ENCODE data around the gene CSKMT. TPM values are rescaled to one million over a fixed set of nuclear protein-coding genes. Genes with fewer than 3 reads are reported as not detected.
"Not testable (repeated sequence)": the region's sequence is repeated elsewhere in the genome, so short reads cannot be mapped to it uniquely, and the experiment has no call there.

Gene CSKMT
- total RNA-seq, 1 donor from 2014 or later, result 5.8 TPM

DNA sequence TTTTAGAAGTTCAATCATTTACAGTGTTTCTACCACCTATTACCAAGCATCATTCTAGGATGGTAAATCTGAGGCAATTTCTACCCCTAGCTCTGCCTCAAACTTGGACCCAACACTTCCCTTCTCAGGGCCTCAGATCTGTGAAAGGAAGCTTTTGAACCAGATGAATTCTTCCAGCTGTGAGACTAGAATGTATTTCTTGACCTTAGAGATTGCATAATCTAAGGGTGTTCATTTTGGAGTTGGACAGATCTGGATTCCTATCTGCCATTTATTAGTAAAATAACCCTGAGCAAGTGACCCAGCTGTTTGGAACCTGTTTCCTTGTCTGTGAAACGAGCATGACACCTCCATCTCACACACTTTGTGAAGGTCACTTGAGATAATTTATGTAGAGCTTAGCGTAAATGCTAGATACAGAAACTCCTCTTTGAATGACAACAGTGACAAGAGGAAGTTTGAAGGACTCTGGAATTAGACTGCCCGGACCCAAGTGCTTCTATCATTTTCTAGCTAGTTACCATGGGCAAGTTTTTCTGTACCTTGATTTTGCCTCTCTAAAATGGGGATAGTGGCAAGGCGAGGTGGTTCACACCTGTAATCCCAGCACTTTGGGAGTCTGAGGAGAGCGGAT is 8.2 kb upstream of the CSKMT start:
- no peak for DNase-seq

DNA sequence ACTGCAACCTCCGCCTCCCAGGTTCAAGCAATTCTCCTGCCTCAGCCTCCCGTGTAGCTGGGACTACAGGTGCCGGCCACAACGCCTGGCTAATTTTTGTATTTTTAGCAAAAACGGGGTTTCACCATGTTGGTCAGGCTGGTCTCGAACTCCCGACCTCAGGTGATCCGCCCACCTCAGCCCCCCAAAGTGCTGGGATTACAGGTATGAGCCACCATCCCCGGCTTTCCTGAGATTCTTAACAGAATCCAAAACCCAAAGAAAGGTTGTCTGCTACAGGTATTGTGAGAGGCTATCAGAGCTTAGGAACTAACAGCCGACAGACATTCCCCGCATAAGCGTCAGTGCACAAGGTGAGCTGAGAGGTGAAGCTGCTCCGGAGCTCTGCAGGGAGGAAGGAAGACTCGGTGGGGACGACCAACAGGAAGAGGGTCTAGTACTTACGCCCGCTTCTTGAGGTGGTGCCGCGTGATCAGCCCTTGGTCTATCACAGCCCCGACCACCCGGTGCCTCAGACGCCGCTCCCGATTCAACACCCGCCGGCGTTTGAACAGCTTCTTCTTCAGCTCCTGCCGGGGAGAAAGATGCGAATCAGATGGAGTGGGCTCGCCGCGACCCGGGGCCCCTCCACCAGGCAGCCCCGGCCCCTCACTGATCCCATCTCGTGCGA is 572 bp upstream of the CSKMT start:
- DNase-seq, result peak; percentile 57

DNA sequence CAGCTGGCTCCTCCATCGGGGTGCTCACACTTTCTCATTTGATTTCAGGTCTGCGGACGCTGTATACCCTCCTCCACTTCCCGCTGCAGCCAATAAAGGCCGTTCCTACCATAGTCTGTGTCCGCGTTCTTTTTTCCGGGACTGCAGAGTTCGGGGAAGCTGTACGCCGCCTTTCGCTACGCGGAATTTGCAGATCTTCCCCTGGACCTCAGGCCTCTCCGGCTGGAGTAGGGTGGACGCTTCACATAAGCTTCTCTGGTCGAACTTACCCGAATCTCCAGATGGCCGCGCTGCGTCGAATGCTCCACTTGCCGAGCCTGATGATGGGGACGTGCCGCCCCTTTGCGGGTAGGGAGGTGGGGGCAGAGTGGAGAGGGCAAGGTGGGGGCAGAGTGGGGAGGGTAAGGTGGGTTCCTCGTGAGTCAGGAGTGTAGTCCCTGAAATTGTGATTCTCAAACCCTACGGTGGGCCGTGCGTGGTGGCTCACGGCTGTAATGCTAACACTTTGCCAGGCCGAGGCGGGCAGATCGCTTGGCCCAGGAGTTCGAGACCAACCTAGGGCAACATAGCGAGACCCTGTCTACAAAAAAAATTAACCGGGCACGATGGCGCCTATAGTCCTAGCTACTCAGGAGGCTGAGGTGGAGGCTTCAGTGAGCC is 617 bp downstream of the CSKMT start:
- peak; percentile 77 for DNase-seq

DNA sequence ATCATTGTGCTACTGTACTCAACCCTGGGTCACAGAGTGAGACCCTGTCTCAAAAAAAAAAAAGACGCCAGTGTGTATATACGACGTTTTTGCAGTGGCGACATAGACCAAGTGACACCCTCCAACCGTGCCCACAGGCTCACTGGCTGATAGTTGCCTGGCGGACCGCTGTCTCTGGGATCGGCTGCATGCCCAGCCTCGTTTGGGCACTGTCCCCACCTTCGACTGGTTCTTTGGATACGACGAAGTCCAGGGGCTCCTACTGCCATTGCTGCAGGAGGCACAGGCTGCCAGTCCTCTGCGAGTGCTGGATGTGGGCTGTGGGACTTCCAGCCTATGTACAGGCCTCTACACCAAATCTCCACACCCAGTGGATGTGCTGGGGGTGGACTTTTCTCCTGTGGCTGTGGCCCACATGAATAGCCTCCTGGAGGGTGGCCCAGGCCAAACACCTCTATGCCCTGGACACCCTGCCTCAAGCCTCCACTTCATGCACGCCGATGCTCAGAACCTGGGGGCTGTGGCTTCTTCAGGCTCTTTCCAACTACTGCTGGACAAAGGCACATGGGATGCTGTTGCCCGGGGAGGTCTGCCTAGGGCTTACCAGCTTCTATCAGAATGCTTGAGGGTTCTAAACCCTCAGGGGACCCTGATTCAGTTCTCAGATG is 1.3 kb downstream of the CSKMT start:
- no peak for DNase-seq

DNA sequence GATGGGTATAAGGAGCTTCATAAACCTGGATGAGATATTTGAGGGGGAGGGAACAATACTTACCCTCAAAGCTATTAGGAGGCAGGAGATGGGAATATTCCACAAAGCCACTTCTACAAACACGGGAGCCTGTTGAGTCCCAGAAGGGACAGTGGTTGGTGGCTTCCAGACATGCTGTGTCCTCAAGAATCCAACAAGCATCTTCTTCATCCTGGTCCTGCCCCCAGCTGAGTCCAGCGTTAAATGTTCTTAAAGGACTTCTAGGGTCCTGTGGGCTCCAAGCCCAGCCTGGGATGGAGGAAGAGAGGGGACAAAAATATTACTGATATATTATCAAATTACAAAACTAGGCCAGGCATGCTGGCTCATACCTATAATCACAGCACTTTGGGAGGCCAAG is 2.3 kb downstream of the CSKMT start:
- DNase-seq, result no peak

DNA sequence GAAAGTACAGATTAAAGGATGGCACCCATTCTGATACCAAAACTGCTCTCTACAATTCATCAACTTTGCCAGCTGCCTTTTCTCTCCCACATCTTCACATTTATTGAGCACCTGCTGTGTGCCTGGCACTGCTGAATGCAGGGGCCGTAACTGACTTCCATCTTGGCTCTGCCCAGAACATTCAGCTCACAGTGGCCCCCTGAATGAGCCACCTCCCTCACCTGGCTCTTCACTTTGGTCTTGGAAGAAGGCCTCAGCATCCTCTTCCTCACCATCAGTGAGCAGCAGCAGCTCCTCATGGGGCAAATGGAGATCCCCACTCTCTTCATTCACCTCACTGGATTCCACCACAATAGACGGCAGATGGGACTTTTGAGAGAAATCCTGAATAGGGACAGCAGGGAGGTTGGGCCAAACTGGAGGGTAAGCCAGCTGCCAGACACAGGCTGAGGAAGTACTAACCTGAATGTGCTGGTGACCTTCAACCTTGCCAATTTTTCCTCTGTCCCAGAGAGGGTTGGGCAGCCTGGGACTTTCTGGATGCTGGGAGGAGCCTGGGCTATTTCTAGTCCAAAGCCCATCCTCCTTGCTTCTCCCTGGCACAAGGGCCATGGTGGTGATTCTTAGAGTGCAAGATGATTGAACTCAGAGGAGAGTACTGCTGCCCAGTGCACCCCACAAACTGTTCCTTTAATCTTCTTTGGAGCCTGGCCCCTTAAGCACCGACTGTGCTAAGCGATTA is 4.5 kb downstream of the CSKMT start:
- DNase-seq, result no peak

DNA sequence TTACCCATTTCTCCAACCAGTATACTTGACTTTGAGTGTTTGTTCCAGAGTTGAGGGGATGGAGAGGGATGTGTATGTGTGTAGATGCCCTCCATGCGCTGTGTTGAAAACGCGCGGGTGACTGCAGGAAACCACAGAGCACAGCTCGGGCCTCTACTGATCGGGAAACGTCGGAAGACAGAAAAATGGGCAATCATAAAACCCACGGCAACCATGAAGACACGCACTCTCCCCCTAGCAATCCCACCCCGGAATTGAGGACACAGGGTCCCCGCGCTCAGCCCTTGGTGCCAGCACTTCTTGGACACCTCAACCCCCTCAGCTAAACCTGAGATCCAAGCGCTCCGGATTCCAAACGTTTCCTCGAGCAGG is 6.1 kb downstream of the CSKMT start:
- DNase-seq, result no peak

DNA sequence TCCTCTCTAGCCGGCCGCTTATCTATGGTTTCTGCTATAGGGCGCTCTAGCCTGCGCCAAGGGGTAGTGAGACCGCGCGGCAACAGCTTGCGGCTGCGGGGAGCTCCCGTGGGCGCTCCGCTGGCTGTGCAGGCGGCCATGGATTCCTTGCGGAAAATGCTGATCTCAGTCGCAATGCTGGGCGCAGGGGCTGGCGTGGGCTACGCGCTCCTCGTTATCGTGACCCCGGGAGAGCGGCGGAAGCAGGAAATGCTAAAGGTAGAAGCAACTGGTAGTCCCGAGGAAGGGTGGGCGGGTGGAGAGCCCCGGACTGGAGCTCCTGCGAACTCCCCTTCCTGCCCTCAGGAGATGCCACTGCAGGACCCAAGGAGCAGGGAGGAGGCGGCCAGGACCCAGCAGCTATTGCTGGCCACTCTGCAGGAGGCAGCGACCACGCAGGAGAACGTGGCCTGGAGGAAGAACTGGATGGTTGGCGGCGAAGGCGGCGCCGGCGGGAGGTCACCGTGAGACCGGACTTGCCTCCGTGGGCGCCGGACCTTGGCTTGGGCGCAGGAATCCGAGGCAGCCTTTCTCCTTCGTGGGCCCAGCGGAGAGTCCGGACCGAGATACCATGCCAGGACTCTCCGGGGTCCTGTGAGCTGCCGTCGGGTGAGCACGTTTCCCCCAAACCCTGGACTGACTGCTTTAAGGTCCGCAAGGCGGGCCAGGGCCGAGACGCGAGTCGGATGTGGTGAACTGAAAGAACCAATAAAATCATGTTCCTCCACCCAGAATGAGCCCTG is 6.7 kb downstream of the CSKMT start, which contains the start of the genes LBHD1 and UQCC3:
Gene LBHD1 (minus strand): TSS at position 660 of the 782 bp plus-strand sequence. CDS start 2,236 bp downstream, outside the sequence.
Gene UQCC3 (plus strand): TSS at position 66 of the 782 bp plus-strand sequence. CDS start 73 bp downstream, at position 139.
- peak; percentile 91 for DNase-seq

DNA sequence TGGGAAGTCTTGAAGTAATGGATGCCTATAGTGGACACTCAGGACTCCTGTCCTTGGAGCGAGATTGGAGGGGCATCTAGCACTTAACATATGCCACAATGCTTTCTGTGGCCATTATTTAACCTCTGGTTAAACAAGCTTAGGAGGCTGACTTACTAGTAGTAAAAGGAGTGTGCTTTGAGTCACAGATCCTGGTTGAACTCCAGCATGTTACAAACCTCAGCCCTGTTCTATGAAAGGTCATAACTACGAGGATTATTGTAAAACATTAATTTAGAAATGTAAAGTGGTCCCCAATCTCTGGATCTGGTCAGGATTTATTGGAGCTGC is 8.0 kb downstream of the CSKMT start:
- DNase-seq, result no peak

DNA sequence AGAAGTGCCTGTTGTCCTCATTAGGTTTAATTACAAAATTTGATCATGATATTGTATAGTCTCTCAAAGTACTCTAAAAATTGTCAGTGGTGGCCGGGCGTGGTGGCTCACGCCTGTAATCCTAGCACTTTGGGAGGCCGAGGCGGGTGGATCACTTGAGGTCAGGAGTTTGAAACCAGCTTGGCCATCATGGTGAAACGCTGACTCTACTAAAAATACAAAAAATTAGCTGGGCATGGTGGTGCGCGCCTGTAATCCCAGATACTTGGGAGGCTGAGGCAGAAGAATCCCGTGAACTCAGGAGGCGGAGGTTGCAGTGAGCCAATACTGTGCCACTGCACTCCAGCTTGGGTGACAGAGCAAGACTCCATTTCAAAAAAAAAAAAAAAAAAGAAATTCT is 10.3 kb downstream of the CSKMT start:
- not testable (repeated sequence) for DNase-seq

DNA sequence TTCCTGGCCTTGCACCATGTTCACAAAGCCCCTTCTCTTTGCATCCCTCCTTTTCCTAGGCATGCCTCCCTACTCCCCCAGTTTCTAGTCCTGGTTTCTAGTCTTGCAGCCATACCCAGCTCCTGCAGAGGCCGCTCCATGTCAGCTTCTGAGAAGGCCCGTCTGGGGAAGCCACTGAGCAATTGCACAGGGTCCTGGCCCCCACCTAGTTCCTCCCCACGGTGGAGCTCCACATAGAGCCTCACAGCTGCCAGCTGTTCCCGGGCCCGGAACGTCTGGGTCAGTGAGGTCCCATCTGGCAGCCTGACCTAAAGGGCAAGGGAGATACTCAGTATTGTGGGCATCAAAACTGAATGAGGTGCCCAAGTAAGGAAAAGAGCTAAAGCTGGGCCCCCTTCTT is 11.6 kb downstream of the CSKMT start:
- no peak for DNase-seq

DNA sequence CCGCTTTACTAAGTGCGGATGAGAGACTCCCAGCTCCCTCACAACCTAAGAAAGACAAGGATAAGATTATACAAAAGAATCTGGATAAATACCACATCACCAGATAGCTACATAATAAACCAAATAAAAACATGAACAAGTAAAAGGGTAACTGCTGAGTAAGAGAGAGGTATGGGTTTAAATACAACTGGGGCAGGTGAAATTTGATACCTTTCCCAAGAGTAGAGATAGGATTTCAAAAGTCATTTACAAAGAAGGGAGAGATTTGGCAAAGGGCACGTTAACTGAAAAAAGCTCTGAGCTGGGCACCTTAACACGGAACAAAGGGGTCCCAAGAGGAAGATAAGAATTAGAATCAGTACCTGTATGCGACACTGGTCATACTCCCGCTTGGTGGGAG is 12.0 kb downstream of the CSKMT start:
- DNase-seq, result no peak

DNA sequence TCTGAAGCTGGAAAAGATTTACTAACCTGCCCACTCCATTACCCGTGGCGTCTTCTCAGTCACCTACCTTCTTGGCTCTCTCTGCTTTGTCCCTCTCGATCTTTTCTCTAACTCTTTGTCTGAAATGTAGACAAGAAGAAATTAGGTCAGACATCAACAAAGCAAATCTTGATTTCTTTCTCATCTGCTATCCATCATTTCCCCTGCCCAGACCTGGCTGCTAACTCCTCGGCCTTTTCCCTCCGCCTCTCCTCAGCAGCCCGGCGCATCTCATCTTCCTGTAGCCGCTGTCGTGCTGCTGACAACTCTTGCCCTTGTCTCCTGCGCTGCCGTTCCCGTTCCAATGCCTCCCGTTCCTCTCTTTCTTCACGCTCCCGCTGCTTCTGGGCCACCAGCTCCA is 12.6 kb downstream of the CSKMT start:
- DNase-seq, result no peak

DNA sequence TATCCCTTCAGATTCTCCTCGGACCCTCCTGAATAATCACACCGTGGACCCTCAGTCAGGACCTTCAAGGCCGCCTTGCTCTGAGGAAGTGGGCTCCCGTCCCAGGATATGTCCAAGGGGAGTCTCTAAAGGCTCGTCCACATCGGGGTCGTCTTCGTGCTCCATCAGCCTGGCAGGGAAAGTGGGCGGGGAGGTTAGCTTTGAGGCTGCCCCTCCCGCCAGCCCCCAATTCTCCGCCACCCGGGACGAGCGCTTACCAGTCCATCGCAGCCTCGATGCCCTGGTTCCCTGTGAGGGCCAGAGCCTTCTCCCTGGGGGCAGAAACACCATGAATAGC is 13.3 kb downstream of the CSKMT start:
- DNase-seq, result no peak

DNA sequence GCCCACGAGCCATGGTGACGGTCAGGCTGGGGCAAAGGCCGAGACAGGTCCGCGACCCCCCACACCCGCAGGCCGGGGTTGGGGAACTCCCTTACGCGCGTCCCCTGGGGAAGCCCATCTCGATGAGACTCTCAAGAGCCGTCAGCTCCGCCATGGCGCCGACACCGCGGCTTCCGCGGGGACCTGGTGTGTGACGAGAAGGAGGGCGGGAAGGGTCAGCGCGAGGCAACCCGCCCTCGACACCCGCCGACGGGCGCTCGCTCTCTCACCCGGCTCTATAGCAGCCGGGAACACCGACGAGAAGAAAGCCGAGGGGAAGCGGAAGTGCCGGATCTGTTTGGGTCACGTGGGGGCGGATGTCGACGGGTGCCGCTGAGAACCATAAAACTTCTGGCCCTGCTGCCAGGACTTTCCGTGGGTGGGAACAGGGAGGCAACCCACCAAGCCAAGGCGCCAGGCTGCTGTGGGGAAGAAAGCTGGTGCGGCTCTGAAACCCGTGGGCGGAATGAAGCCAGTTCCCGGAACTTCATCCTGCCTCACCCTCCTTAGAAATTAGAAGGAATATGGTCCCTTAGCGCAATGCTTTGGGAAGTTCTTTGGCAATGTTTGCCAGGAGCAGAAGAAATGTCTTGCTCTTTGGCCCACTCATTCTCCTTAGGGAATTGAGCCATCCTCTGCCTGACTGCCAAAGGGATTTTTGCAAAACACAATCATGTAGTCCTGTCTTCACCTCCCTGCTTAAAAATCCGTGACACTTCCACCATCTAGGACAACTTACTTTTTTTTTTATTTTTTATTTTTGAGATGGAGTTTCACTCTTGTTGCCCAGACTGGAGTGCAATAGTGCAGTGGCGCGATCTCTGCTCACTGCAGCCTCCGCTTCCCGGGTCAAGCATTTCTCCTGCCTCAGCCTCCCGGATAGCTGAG is 13.9 kb downstream of the CSKMT start, which contains the start of gene UBXN1:
Gene UBXN1 (minus strand): TSS at position 304 of the 927 bp plus-strand sequence. CDS start 150 bp downstream, at position 154.
- DNase-seq, result peak; percentile 93

DNA sequence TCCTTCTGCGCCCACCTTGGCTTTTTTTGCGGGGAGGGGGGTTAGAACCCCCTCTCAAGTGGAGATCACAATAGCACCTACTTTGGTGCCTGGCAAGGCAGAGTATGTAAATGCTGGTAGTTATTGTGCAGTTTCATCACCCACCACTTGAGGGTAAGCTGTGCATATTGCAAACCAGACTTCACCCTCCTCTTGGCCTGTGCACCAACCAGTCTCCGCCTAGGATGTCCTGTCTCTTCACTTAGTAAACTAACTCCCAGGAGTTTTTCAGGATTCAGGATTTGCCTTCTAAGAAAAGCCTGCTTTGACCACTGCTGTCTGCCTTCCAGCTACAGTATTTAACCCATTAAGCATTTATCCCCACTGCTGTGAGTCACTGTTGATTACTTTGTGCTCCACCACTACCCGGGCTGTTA is 15.7 kb downstream of the CSKMT start:
- peak; percentile 88 for DNase-seq

DNA sequence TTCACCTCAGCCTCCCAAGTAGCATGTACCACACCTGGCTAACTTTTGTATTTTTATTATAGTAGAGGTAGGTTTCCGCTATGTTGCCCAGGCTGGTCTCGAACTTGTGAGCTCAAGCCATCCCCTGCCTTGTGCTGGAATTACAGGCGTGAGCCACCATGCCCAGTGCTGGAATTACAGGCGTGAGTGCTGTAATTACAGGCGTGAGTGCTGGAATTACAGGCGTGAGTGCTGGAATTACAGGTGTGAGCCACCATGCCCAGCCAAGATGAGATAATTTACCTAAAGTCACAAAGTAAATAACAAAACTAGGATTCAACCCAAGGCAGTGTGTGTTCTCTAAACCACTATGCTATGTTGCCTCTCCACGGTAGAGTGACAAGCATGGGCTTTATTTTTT is 17.4 kb downstream of the CSKMT start:
- no peak for DNase-seq

DNA sequence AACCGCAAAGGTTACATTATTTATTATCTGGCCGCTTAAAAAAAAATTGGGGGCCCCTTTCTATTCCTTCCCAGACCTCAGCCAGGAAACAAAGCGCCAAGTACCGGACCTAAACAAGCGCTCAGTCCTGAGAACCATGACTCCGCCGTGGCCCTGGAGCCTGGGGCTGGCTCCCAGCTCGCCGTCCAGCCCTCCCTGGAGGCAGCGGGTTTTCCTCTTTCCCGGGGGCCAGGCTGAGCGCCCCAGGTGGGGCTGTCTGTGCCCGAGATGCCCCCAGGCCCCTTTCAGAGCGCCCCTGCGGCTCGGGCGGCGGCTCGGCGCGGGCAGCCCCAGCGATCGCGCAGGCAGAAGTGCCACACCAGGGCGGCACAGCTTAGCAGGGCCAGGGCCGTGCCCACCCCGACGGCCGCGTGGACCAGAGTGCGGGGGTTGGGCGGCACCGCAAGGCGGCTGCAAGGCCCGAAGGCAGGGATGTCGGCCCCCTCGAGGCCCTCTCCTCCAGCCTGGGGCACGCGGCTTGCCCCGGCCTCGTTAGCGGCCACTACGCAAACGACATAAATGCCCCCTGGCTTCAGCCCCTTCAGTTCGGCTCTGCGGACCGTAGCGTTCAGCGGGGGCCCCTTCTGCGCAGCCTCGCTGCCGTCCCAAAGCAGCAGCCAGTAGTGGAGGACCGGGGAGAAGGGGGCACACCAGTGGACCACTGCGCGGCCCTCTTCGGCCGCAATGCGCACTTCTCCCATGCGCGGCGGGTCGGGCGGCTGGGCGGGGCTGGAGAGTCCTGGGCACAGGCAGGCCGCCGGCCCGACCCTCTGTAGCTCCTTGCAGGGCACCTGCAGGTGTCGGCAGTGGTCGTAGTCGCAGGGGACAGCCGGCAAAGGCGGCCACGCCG is 22.6 kb downstream of the CSKMT start:
- DNase-seq, result no peak

DNA sequence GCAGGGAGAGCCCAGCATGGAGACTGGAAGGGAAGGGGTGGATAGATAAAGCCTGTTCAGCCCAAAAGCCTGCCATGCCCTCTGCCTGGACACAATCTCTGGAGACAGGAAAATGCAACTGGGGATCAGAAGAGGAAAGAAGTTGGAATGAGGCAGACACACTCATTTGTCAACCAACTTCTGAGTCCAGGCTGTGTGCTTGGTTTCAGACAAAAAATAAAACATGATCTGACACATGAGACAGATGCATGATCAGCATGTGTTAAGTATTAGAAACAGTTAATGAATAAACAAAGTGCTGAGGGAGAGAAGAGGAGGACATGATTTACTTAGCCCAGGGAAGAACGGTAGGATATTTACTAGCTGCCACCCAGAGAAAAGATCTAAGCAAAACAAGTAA is 23.4 kb downstream of the CSKMT start:
- DNase-seq, result no peak

All from dermis blood vessel endothelial cell (primary cell).